Ecto neural progenitor cell (in vitro differentiated cells): ENCODE results near the gene CXCL10.

ENCODE experiments used
- DNase-seq: peaks from one replicate; pipeline ENCODE4 v3.0.0-alpha.2; 2018; ENCODE audit warnings: low spot score

The CXCL10 gene

GRCh38 chr4:75992462-75992861, 30.8 kb downstream of the CXCL10 start:
- no peak for DNase-seq

- DNase-seq = no peak
Measured at GRCh38 chr4:75989846-75990528, 33.3 kb downstream of the CXCL10 start.

- no peak for DNase-seq
Measured at GRCh38 chr4:75985116-75985515, 38.2 kb downstream of the CXCL10 start.

- DNase-seq = no peak
Measured at GRCh38 chr4:75980576-75980975, 42.7 kb downstream of the CXCL10 start.

GRCh38 chr4:75976177-75976576, 47.1 kb downstream of the CXCL10 start:
- no peak for DNase-seq

- no peak for DNase-seq
Measured at GRCh38 chr4:75973766-75974165, 49.5 kb downstream of the CXCL10 start.
